Measurements from ENCODE around the gene GPATCH3.

- no peak for TF ChIP-seq CTCF (IDR thresholded peaks at IDR 0.05)
- no peak for TF ChIP-seq ZFX (IDR thresholded peaks at IDR 0.05; ENCODE audit: borderline replicate concordance)
Observed at GRCh38 chr1:26946270-26946669, 46.0 kb upstream of the GPATCH3 start.
